Measurements from ENCODE around the gene ALDH4A1. TPM values are rescaled to one million over a fixed set of nuclear protein-coding genes. Genes with fewer than 3 reads are reported as not detected.

Gene ALDH4A1
- total RNA-seq, 4 donors from 2014 or later = 22.2 to 96.8 (median 67.3) TPM

- no peak for TF ChIP-seq CTCF (IDR thresholded peaks at IDR 0.05)
- no peak for ATAC-seq (ENCODE audit: low FRiP score)
- DNase-seq (ENCODE audit: low spot score) = no peak
Measured at GRCh38 chr1:18828224-18828623, 74.1 kb downstream of the ALDH4A1 start.

- TF ChIP-seq CTCF (IDR thresholded peaks at IDR 0.05) = no peak
Measured at GRCh38 chr1:18823438-18823837, 78.9 kb downstream of the ALDH4A1 start.

More at GRCh38 chr1:18823438-18823837, 78.9 kb downstream of the ALDH4A1 start:
- DNase-seq (ENCODE audit: low spot score) (no peak), ATAC-seq (ENCODE audit: low FRiP score) (no peak)

Small RNAs within 50 kb of the gene (small RNA-seq; reads per million reads assigned to genes)
- gene MIR1290 (not detected), gene MIR4695 (not detected)

Other genes with a start within 250 kb of the ALDH4A1 start
- gene TAS1R2, start 42.9 kb downstream of the ALDH4A1 start, total RNA-seq = not detected
- gene IFFO2, start 54.1 kb upstream of the ALDH4A1 start, total RNA-seq = 10 to 100 TPM in 1 of 4 donors, 1 to 10 TPM in 3; 2.3 to 12.9 (median 7.7) TPM